Measurements from ENCODE around the gene ARID5B. TPM values are rescaled to one million over a fixed set of nuclear protein-coding genes. Genes with fewer than 3 reads are reported as not detected.

ARID5B gene
- polyA plus RNA-seq, 1 of the 3 experiments (the other 2 are of a cell fraction), result 10.9 TPM

GRCh38 chr10:62029401-62029800 is 127.9 kb downstream of the ARID5B start:
- Histone ChIP-seq H4K20me1 (ENCODE audit: insufficient read depth) (no peaks in the 10 kb centered on the region), H3K27me3 (ENCODE audit: insufficient read depth) (no peaks in the 10 kb centered on the region), H3K9ac (no peak overlapping the region), H3K4me3 (ENCODE audit: low read depth in 2 of 2, low read length in 1 of 2) (no peak overlapping the region), H3K27ac (ENCODE audit: low read depth in 2 of 2, low read length in 1 of 2) (no peak overlapping the region), H3K79me2 (ENCODE audit: insufficient read depth) (peaks cover 23% of the 10 kb centered on the region), H3K4me1 (ENCODE audit: control insufficient read depth in 1 of 2, insufficient read depth in 2 of 2, low read depth in 1 of 2, low read length in 1 of 2) (peaks cover 3 to 42% of the 10 kb centered on the region in 2 experiments; a peak in 3 of 4 replicates), H2AFZ (ENCODE audit: low read depth) (no peak overlapping the region), H3K9me3 (no peaks in the 10 kb centered on the region), H3K36me3 (replicated peaks in 1 of 2; ENCODE audit: control insufficient read depth in 1 of 2, insufficient read depth in 2 of 2, low read length in 1 of 2) (no peaks in the 10 kb centered on the region), H3K9me2 (no peaks in the 10 kb centered on the region), H3K4me2 (no peak overlapping the region), H3F3A (replicated peaks; ENCODE audit: insufficient read depth) (peaks cover 16% of the 10 kb centered on the region)
- DNase-seq, result no peak
- WGBS (ENCODE audit: low lambda C conversion rate), result 91% methylated on average over 2 of the region's 2 CpGs
- no peak for TF ChIP-seq MEF2A (IDR thresholded peaks at IDR 0.05; ENCODE audit: borderline replicate concordance, low read depth)
- no peak for TF ChIP-seq FOXJ3 (CRISPR knock-in tag; IDR thresholded peaks at IDR 0.05)
- no peak for TF ChIP-seq POLR2AphosphoS5 (IDR thresholded peaks at IDR 0.05; ENCODE audit: low read depth, low read length)
- TF ChIP-seq SIN3A (IDR thresholded peaks at IDR 0.05; ENCODE audit: borderline replicate concordance, low read depth, low read length), result no peak
- TF ChIP-seq MAX (IDR thresholded peaks at IDR 0.05; ENCODE audit: low read depth), result no peak
- no peak for TF ChIP-seq RXRA (IDR thresholded peaks at IDR 0.05; ENCODE audit: borderline replicate concordance, low read depth)
- TF ChIP-seq EZH2phosphoT487 (IDR thresholded peaks at IDR 0.05; ENCODE audit: borderline replicate concordance, low read depth), result no peak
- TF ChIP-seq EP300 (IDR thresholded peaks at IDR 0.05; ENCODE audit: borderline replicate concordance in 1 of 2, low read depth in 1 of 2, low read length in 1 of 2), result no peak
- TF ChIP-seq NFIC (IDR thresholded peaks at IDR 0.05; ENCODE audit: borderline replicate concordance), result no peak
- TF ChIP-seq JUND (IDR thresholded peaks at IDR 0.05), result no peak
- no peak for TF ChIP-seq RFX5 (IDR thresholded peaks at IDR 0.05; ENCODE audit: low read length)
- no peak for TF ChIP-seq CHD2 (IDR thresholded peaks at IDR 0.05; ENCODE audit: low read length, partially characterized antibody)
- no peak for TF ChIP-seq USF2 (IDR thresholded peaks at IDR 0.05; ENCODE audit: borderline replicate concordance, low read depth, low read length)
- no peak for TF ChIP-seq PBX3 (IDR thresholded peaks at IDR 0.05)
- no peak for TF ChIP-seq FOXM1 (IDR thresholded peaks at IDR 0.05; ENCODE audit: low read depth)
- no peak for TF ChIP-seq CTCF (IDR thresholded peaks at IDR 0.05)
- no peak for TF ChIP-seq USF1 (IDR thresholded peaks at IDR 0.05; ENCODE audit: borderline replicate concordance, low read depth)
- no peak for TF ChIP-seq NRF1 (IDR thresholded peaks at IDR 0.05; ENCODE audit: low read depth, low read length)
- ChIA-PET CTCF (interaction anchor here (1.4 to 3.1 kb wide), 2 partner anchors 9 to 216 kb away, joined by 5 to 17 read pairs; no protein-coding TSS in a partner anchor), POLR2A (no interaction called here)
